H9 (cell line): ENCODE measurements around the gene FAM53A. TPM values are rescaled to one million over a fixed set of nuclear protein-coding genes. Genes with fewer than 3 reads are reported as not detected.

Experiments
- DNase-seq: peaks from one replicate; pipeline ENCODE4 v3.0.0-alpha.2; 2017
- H2AFZ ChIP-seq: one replicate; pipeline ENCODE4 v1.6.1; 2013; ENCODE audit warnings: mild to moderate bottlenecking, low read length, control low read depth, moderate library complexity
- H2AK5ac ChIP-seq: 2 replicates; pipeline ENCODE4 v1.6.1; 2013; ENCODE audit warnings: low read length, control low read depth, mixed read lengths; ENCODE audit not compliant: insufficient read length
- H2BK120ac ChIP-seq: one replicate; pipeline ENCODE4 v1.6.1; 2013; ENCODE audit warnings: low read depth, mild to moderate bottlenecking, low read length, control low read depth, inconsistent platforms; ENCODE audit not compliant: poor library complexity, severe bottlenecking
- H2BK12ac ChIP-seq: 2 replicates; pipeline ENCODE4 v1.6.1; 2013; ENCODE audit warnings: low read length, control low read depth, mixed read lengths, low read depth; ENCODE audit not compliant: insufficient read length
- H2BK15ac ChIP-seq: 2 replicates; pipeline ENCODE4 v1.6.1; 2013; ENCODE audit warnings: low read depth, low read length, control low read depth
- H2BK20ac ChIP-seq: one replicate; pipeline ENCODE4 v1.6.1; 2013; ENCODE audit warnings: low read depth, mild to moderate bottlenecking, low read length, control low read depth, inconsistent platforms; ENCODE audit not compliant: poor library complexity, severe bottlenecking
- H2BK5ac ChIP-seq: 2 replicates; pipeline ENCODE4 v1.6.1; 2013; ENCODE audit warnings: low read length, control low read depth, mixed read lengths; ENCODE audit not compliant: insufficient read length
- H3K14ac ChIP-seq: 2 replicates; pipeline ENCODE4 v1.6.1; 2013; ENCODE audit warnings: low read length, control low read depth; ENCODE audit not compliant: insufficient read depth
- H3K18ac ChIP-seq: 2 replicates; pipeline ENCODE4 v1.6.1; 2013; ENCODE audit warnings: low read depth, mild to moderate bottlenecking, mixed read lengths, low read length, control low read depth; ENCODE audit not compliant: insufficient read length
- H3K23ac ChIP-seq: 2 replicates; pipeline ENCODE4 v1.6.1; 2013; ENCODE audit warnings: low read length, control low read depth, mixed read lengths, low read depth; ENCODE audit not compliant: insufficient read length
- H3K23me2 ChIP-seq: 2 replicates; pipeline ENCODE4 v1.6.1; 2013; ENCODE audit warnings: low read depth, mild to moderate bottlenecking, mixed read lengths, low read length, control low read depth; ENCODE audit not compliant: insufficient read length, poor library complexity, severe bottlenecking
- H3K27ac ChIP-seq: 2 replicates; pipeline ENCODE4 v1.5.1; 2013; ENCODE audit warnings: low read length, control low read depth, mixed read lengths, low read depth; ENCODE audit not compliant: insufficient read length
- H3K27me3 ChIP-seq: 2 replicates; pipeline ENCODE4 v1.6.1; 2013; ENCODE audit warnings: low read length, control low read depth, inconsistent platforms; ENCODE audit not compliant: insufficient read depth
- H3K4ac ChIP-seq: 2 replicates; pipeline ENCODE4 v1.6.1; 2013; ENCODE audit warnings: low read depth, mild to moderate bottlenecking, control low read depth, inconsistent platforms, low read length, moderate library complexity
- H3K4me1 ChIP-seq: 2 replicates; pipeline ENCODE4 v1.6.1; 2013; ENCODE audit warnings: low read length, control low read depth, inconsistent platforms; ENCODE audit not compliant: insufficient read depth
- H3K4me2 ChIP-seq: 2 replicates; pipeline ENCODE4 v1.6.1; 2013; ENCODE audit warnings: low read length, control low read depth, mixed read lengths; ENCODE audit not compliant: insufficient read length, insufficient read depth
- H3K56ac ChIP-seq: 2 replicates; pipeline ENCODE4 v1.6.1; 2013; ENCODE audit warnings: low read depth, mild to moderate bottlenecking, mixed read lengths, low read length, control low read depth; ENCODE audit not compliant: insufficient read length
- H3K79me1 ChIP-seq: 2 replicates; pipeline ENCODE4 v1.6.1; 2013; ENCODE audit warnings: low read depth, mild to moderate bottlenecking, moderate library complexity, low read length, control low read depth, inconsistent platforms; ENCODE audit not compliant: insufficient read depth, poor library complexity, severe bottlenecking
- H3K79me2 ChIP-seq: 2 replicates; pipeline ENCODE4 v1.6.1; 2013; ENCODE audit warnings: low read length, control low read depth, inconsistent platforms; ENCODE audit not compliant: insufficient read depth
- H3K9ac ChIP-seq: 2 replicates; pipeline ENCODE4 v1.6.1; 2013; ENCODE audit warnings: low read length, control low read depth, mixed read lengths; ENCODE audit not compliant: insufficient read length; ENCODE audit errors: extremely low read depth
- H3K9me3 ChIP-seq: one replicate; pipeline ENCODE4 v1.6.1; 2013; ENCODE audit warnings: low read depth, low read length, inconsistent platforms; ENCODE audit not compliant: control insufficient read depth
- H3T11ph ChIP-seq: one replicate; pipeline ENCODE4 v1.6.1; 2013; ENCODE audit warnings: mild to moderate bottlenecking, low read length, control low read depth, inconsistent platforms
- H4K20me1 ChIP-seq: one replicate; pipeline ENCODE4 v1.6.1; 2013; ENCODE audit not compliant: control insufficient read depth, insufficient read length, insufficient read depth
- H4K5ac ChIP-seq: 2 replicates; pipeline ENCODE4 v1.6.1; 2013; ENCODE audit warnings: low read depth, mild to moderate bottlenecking, mixed read lengths, low read length, control low read depth; ENCODE audit not compliant: insufficient read length
- H4K8ac ChIP-seq: replicated peaks from 2 replicates; pipeline ENCODE4 v1.6.1; 2013; ENCODE audit warnings: low read length, control low read depth, mixed read lengths, low read depth; ENCODE audit not compliant: insufficient read length
- H4K91ac ChIP-seq: 2 replicates; pipeline ENCODE4 v1.6.1; 2013; ENCODE audit warnings: low read depth, mild to moderate bottlenecking, moderate library complexity, mixed read lengths, low read length, control low read depth; ENCODE audit not compliant: insufficient read length
- H3K27ac Mint-ChIP-seq, 3 experiments: 2 replicates in 2 of 3; 3 replicates in 1 of 3; pipeline ENCODE4 v1.8.0; 2020 to 2021; ENCODE audit warnings: mixed read lengths in 3 of 3, mild to moderate bottlenecking in 1 of 3, moderate library complexity in 1 of 3
- H3K27me3 Mint-ChIP-seq: 2 replicates; pipeline ENCODE4 v1.8.0; 2021; ENCODE audit warnings: low read depth, mild to moderate bottlenecking, moderate library complexity, mixed read lengths
- H3K36me3 Mint-ChIP-seq, 3 experiments: 2 replicates in 2 of 3; 3 replicates in 1 of 3; pipeline ENCODE4 v1.8.0; 2020 to 2021; ENCODE audit warnings: low read depth in 3 of 3, mixed read lengths in 3 of 3; ENCODE audit not compliant: insufficient read depth in 1 of 3
- H3K4me1 Mint-ChIP-seq, 2 experiments: 2 replicates each; pipeline ENCODE4 v1.8.0; 2020; ENCODE audit warnings: mixed read lengths in 2 of 2
- H3K4me3 Mint-ChIP-seq, 2 experiments: 2 replicates in 1 of 2; 3 replicates in 1 of 2; pipeline ENCODE4 v1.8.0; 2020 to 2021; ENCODE audit warnings: mild to moderate bottlenecking in 2 of 2, mixed read lengths in 2 of 2, moderate library complexity in 1 of 2
- H3K9me3 Mint-ChIP-seq, 2 experiments: 2 replicates in 1 of 2; 3 replicates in 1 of 2; pipeline ENCODE4 v1.8.0; 2020; ENCODE audit warnings: mild to moderate bottlenecking in 2 of 2, mixed read lengths in 2 of 2, moderate library complexity in 1 of 2
- WGBS: extraction: QIAGEN DNeasy Blood & Tissue Kit; methylation state at CpG from one replicate; pipeline ENCODE4 v1.1.7; 2013; ENCODE audit warnings: missing lambda C conversion rate, low lambda C conversion rate, mixed read lengths; ENCODE audit not compliant: insufficient read length; ENCODE audit errors: extremely low coverage; 5-methylcytosine and 5-hydroxymethylcytosine counted together
- total RNA-seq: library from RNA; stranded (reverse); gene quantifications from 2 replicates; pipeline ENCODE4 v1.2.1, GENCODE V29; 2021
- TF ChIP-seq, protein P1 (sequence below): fragments of 200-600 bp; sonication (generic); conservative IDR thresholded peaks from 3 replicates; pipeline ENCODE4 v1.8.0; 2021; ENCODE audit warnings: antibody characterized with exemption, mild to moderate bottlenecking

FAM53A gene
- total RNA-seq, 1 experiment from 2014 or later: 2.4 TPM

DNA sequence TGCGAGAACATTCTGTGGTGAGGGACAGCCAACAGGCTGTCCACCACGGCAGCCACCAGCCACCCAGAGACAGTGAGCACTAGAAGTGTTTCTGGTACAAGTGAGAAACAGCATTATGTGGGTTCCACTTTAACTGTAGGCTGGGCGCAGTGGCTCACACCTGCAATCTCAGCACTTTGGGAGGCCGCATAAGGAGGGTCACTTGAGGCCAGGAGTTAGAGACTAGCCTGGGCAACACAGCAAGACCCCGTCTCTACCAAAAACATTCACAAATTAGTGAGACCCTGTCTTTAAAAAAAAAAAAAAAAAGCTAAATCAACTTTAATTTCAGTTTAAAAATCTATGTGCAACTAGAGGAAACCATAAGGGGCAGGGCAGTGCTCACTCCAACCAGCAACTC, 20.6 kb downstream of the FAM53A start:
- TF ChIP-seq, protein P1, sequence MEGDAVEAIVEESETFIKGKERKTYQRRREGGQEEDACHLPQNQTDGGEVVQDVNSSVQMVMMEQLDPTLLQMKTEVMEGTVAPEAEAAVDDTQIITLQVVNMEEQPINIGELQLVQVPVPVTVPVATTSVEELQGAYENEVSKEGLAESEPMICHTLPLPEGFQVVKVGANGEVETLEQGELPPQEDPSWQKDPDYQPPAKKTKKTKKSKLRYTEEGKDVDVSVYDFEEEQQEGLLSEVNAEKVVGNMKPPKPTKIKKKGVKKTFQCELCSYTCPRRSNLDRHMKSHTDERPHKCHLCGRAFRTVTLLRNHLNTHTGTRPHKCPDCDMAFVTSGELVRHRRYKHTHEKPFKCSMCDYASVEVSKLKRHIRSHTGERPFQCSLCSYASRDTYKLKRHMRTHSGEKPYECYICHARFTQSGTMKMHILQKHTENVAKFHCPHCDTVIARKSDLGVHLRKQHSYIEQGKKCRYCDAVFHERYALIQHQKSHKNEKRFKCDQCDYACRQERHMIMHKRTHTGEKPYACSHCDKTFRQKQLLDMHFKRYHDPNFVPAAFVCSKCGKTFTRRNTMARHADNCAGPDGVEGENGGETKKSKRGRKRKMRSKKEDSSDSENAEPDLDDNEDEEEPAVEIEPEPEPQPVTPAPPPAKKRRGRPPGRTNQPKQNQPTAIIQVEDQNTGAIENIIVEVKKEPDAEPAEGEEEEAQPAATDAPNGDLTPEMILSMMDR: no peak
- H4K5ac ChIP-seq: no peak overlapping the region

More for the DNA sequence above, 20.6 kb downstream of the FAM53A start:
- Histone ChIP-seq H3K9ac (no peak overlapping the region), H3K14ac (no peak overlapping the region), H3K18ac (no peak overlapping the region), H3K4me1 (no peaks in the 10 kb centered on the region), H4K8ac (no peak overlapping the region), H3K79me1 (no peaks in the 10 kb centered on the region), H3K4ac (no peak overlapping the region), H3K27me3 (no peaks in the 10 kb centered on the region), H3K9me3 (no peaks in the 10 kb centered on the region), H2BK15ac (no peak overlapping the region), H3K56ac (no peak overlapping the region), H3K27ac (no peak overlapping the region), H4K91ac (no peak overlapping the region), H3K23ac (no peak overlapping the region), H2AFZ (no peak overlapping the region), H4K20me1 (no peaks in the 10 kb centered on the region), H2BK12ac (no peak overlapping the region), H2AK5ac (no peak overlapping the region), H3K79me2 (no peaks in the 10 kb centered on the region), H2BK120ac (no peak overlapping the region), H2BK20ac (no peak overlapping the region), H3T11ph (no peak overlapping the region), H2BK5ac (no peak overlapping the region), H3K23me2 (no peaks in the 10 kb centered on the region), H3K4me2 (no peak overlapping the region)
- Mint-ChIP-seq H3K27ac (no peak overlapping the region; a peak in 1 of 7 replicates), H3K36me3 (no peaks in the 10 kb centered on the region), H3K4me1 (peaks cover 10 to 18% of the 10 kb centered on the region in 2 experiments), H3K27me3 (no peaks in the 10 kb centered on the region; the same call in 1 of the 2 replicates), H3K4me3 (no peak overlapping the region), H3K9me3 (no peaks in the 10 kb centered on the region; a peak in 1 of 5 replicates)
- no CpG with 5 or more reads among the region's 5 CpGs for WGBS
- no peak for DNase-seq
